HL-60/S4 (cell line): Measurements from ENCODE around the gene MEI1.
"Not testable (repeated sequence)": the region's sequence is repeated elsewhere in the genome, so short reads cannot be mapped to it uniquely, and the experiment has no call there.

Experiments
- in situ Hi-C: fragments of 300-500 bp; cut with MboI; formaldehyde crosslinking; loops from 2 replicates; pipeline ENCODE4 v1.14.3; 2022; ENCODE audit warnings: low sequenced_read_pairs

Gene MEI1

DNA sequence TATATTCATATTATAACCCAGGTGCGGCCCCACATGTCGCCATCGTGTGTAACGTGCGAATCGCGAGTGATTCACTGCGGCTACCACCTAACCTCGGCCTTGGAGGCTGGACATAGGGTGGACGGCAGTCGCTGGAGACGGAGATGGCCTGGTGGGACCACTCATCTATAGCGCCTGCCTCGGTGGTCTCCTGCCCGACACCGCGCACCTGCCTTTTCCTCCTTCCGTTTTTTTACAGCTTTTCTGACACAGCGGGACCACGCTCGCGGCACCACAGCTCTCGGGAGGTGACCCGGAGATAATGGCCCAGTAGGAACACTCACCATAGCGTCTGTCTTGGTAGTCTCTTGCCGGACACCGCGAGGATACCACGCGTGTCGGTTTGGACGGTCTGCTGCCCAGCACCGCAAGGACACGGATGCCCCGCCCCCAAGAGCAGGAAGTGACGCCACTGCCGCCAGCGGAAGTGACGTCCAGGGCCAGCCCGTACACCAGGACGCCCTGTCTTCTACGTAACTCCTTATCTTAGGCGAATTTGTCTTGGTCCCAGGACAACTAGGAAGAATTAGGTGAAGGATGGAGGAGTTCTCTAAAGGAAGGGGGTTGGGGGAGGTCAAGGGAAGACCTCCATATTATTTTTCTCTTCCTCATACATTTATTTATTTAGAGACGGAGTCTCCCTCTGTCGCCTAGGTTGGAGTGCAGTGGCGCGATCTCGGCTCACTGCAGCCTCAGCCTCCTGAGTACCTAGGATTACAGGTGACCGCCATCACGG, 17.1 kb upstream of the MEI1 start:
- in situ Hi-C loops, result loop anchor here (25.0 kb wide), 1 partner anchor 780 kb away; no protein-coding TSS in a partner anchor

DNA sequence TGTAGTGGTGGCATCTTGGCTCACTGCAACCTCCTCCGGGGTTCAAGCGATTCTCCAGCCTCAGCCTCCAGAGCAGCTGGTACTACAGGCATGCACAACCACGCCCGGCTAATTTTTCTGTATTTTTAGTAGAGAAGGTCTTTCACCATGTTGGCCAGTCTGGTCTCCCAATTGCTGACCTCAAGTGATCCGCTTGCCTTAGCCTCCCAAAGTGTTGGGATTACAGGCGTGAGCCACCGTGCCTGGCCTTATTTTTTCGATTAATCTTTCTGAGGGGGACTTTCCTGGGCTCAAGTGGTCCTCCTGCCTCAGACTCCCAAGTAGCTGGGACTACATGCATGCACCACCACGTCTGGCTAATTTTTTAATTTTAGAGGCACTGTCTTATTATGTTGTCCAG, 16.3 kb upstream of the MEI1 start:
- in situ Hi-C loops, result loop anchor here (25.0 kb wide), 1 partner anchor 779 kb away; no protein-coding TSS in a partner anchor

DNA sequence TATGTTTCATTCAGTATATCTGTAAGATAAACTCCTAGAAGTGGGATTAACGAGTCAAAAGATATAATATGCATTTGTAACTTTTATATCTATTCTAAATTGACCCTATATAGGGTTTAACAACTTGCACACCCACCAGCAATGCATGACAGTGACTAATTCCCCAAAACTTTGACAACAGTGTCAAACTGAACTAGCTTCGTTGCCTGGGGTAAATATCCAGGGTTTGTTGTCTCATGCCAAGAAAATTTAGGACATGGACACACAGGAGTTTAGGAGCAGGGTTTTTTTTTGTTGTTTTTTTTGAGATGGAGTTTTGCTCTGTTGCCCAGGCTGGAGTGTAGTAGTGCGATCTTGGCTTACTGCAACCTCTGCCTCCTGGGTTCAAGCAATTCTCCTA, 15.7 kb upstream of the MEI1 start:
- in situ Hi-C loops, result loop anchor here (25.0 kb wide), 1 partner anchor 779 kb away; no protein-coding TSS in a partner anchor

DNA sequence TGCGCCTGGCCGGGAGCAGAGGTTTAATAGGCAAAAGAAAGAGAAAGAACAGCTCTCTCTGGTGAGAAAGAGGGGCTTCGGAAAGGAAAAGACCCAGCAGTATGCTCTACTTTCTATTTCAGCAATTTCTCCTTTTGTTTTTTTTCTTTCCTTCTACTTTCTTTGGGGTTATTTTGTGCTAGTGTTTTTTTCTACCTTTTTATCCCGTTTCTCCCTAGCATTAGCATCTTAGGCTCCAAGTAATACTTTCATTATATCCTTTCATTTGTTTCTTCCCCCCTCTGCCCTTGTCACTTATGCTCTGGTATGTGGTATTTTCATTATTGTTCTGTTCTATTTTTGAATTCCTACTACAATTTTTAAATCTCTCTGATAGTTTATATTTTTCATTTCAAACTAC, 15.1 kb upstream of the MEI1 start:
- in situ Hi-C loops, result loop anchor here (25.0 kb wide), 1 partner anchor 778 kb away; no protein-coding TSS in a partner anchor

DNA sequence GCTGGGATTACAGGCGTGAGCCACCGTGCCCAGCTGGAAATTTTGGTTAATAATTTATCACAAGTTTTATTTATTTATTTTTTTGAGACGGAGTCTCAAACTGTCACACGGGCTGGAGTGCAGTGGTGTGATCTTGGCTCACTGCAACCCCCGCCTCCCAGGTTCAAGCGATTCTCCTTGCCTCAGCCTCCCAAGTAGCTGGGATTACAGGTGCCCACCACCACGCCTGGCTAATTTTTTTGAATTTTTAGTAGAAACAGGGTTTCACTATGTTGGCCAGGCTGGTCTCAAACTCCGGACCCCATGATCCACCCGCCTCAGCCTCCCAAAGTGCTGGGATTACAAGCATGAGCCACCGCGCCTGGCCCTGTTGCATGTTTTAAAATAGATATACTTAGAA, 12.4 kb upstream of the MEI1 start:
- in situ Hi-C loops, result loop anchor here (25.0 kb wide), 1 partner anchor 775 kb away; no protein-coding TSS in a partner anchor

DNA sequence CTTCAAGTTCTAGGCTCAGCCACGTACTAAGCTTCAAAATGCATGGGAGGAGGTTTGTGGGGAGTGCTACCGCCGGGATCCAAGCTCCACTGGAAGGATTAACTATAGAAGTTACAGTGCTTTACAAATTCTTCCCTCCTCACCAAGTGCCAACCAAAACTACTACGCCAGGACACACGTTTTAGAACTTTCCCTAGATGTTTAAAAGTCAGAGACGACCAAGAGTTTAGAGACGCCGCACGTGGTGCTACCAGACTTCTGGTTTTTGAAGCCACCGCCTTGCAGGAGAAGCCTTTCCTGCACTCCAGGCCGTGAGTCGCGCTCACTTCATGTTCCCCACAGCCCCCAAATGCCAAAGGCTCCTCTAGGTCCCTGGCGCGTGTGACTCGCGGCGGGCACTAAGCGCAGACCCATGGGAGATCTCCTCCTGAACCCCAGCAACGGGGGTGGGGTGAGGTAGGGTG, 11.4 kb upstream of the MEI1 start:
- in situ Hi-C loops, result loop anchor here (25.0 kb wide), 1 partner anchor 774 kb away; no protein-coding TSS in a partner anchor

DNA sequence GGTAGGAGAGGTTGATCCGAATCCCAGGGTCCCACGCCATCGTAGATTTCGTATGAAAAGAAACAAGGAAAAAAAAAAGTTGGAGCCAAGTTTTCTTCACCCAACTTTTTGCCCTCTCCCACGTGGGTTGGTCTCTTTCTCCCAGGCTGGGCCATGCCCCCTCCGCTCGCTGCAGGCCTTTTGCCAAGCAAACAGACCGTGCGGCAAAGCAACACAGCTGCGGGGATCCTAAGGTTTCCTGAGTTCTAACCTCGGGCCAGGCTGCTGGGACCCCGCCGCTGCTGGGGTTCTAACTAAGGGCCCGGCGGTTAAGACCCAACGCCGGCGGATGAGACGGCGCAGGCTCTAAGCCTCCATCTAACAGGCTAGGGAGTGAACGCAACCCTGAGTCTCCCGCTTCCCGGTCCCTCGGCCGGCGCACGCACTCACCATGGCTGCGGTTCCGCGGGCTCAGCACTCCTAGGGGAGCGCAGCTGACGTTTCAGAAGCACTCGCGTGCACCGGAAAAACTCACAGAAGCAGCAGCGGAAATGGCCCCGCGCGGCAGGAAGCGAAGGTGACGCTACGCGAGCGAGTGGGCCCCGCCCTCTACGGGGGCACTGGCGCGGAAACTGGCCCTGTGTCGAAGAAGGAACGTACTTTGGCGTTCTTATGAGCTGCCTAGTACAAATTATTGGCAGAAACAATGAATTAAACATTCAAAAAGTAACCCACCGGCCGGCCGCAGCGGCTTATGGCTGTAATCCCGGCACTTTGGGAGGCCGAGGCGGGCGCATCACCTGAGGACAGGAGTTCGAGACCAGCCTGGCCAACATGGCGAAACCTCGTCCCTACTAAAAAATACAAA, 10.7 kb upstream of the MEI1 start, which contains the start of gene SNU13:
Gene SNU13 (minus strand): TSS at position 503 of the 847 bp plus-strand sequence. CDS start 71 bp downstream, at position 432.
- in situ Hi-C loops, result loop anchor here (25.0 kb wide), 1 partner anchor 774 kb away; no protein-coding TSS in a partner anchor

DNA sequence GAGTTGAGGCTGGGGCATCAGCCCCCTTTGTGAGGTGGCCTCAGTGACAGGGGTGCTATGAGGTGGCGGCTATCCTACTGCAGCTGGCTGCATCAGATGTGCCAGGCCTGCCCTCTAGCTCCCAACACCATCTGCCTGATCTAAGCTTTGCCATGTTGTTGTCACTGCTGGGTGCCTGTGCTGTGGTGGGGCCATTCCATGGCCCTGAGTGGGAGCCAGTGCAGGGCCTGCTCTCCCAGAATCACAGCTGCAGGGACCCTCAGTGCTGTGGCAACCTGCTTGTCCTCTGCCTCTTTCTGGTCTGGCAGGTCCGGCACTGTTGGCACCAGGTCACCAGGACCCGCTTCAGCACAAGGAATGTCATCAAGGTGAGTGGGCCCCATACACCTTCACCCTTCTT, 8.8 kb upstream of the MEI1 start:
- in situ Hi-C loops, result loop anchor here (10.0 to 25.0 kb wide), 2 partner anchors 254 to 772 kb away; partner anchors contain the start of gene CENPM

DNA sequence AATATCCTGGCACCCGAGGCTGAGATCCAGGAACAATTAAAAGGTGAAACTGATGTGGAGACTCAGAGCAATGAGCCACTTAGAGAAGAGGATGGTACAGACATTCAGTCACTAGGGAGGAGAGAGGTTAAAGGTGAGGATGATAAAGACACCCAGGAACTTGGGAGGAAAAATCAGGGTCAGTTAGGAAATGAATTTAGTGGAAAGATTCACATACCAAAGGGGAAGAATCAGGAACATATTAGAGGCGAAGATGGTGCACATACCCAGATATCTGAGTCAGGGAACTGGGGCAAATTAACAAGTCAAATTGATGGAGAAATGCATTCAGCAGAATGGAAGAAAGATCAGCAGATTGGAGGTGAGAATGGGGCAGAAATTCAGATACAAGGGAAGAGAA, 4.1 kb upstream of the MEI1 start:
- in situ Hi-C loops, result loop anchor here (10.0 to 25.0 kb wide), 2 partner anchors 250 to 767 kb away; partner anchors contain the start of gene CENPM

DNA sequence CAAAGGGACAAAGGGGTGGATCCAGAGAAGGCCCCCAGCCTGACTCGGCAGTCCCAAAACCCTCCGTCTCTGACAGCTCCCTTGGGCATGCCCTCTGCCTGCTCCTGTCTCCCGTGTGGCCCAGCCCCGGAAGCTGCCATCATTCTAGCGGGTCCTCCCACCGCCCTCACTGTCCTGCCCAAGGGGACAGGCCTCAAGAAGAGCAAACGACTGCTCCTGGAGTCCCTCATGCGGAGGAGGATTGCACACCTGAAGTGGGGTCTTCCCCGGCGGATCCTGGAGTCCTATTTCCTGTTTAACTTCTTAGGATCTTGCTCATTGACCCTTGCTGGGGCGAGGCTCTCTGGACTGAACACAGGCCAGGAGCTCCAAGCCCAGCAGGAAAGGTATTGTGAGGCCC, 2.6 kb upstream of the MEI1 start:
- in situ Hi-C loops, result loop anchor here (10.0 to 25.0 kb wide), 2 partner anchors 248 to 766 kb away; partner anchors contain the start of gene CENPM

DNA sequence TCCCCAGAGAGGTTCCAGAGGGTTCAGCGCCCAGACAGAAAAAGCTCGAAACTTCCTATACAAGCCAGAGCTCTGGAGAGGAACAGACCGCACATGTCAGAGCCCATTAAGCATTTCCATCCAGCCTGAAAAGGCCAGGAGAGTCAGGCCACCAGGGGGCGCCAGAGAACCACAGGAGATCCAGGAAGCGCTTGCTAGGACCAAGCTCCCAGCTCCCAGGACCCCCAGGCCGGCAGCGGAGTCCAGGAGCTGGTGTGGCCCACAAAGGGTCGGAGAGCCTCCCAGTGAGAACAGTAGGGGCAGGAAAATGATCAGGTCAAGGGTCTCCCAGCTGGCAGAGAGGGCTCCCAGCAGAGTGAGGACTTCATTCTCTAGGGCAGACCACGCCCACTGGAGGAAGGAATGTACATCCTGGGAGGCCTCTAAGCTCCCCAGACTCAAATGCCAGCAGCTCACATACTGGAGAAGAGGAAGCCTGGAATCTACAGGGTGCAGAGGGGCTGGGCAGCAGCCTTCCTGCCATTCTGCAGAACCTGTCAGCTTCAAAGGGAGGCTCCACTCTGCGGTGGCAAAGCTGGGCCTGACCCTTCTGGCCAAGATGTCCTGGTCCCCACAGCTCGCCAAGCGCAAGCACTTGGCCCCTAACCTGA, 2.1 kb upstream of the MEI1 start:
- in situ Hi-C loops, result loop anchor here (10.0 to 25.0 kb wide), 2 partner anchors 248 to 765 kb away; partner anchors contain the start of gene CENPM

DNA sequence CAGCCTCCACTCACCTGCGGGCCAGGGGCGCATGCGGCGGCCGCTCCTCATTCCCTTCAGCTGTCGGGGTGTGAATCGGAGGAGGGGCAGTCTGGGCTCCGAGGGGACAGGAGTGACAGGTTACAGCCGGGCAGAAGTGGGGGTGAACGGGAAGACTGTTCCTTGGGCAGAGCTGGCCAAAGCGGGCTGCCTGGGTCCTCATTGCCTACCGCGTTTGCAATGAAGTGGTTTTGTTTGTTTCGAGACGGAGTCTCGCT, 733 bp downstream of the MEI1 start:
- in situ Hi-C loops, result no loop called here

DNA sequence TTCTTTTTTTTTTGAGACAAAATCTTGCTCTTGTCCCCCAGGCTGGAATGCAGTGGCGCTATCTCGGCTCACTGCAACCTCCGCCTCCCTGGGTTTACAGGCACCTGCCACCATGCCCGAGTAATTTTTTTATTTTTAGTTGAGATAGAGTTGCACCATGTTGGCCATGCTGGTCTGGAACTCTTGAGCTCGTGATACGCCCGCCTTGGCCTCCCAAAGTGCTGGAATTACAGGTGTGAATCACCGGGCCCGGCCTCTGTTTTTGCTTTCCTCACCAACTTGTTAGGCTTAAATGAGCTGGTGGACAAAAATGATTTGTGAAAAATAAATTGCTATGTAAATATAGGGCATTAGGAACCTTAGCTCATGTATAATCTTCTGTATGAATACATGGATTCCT, 3.5 kb downstream of the MEI1 start:
- in situ Hi-C loops, result no loop called here

DNA sequence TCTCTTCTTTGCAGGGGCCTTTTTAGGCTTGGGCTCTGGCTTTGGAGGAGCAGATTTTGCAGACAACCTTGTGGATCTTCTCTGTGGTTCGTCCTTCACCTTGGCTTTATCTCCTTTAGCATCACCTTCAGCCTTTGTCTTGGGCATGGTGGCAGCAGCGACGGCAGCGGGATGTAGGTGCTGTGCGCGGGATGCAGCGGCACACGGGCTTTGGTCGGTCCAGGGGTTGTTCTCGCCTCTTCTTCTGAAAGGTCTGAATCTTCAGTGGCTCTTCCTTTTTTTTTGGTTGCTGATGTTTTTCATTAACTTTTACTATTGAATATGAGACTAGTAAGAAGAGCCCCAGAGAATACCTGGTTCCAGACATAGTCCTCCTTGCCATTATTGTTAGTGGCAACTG, 10.0 kb downstream of the MEI1 start:
- in situ Hi-C loops, result no loop called here

DNA sequence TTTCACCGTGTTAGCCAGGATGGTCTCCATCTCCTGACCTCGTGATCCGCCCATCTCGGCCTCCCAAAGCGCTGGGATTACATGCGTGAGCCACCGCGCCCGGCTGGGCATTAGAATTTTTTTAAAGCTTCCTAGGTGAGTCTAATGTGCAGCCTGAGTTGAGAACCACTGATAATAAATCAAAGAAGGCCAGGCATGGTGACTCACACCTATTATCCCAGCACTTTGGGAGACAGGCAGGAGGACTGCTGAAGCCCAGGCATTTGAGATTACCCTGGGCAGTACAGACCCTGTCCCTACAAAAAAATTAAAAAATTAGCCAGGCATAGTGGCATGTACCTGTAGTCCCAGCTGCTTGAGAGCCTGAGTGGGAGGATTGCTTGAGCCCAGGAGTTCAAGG, 13.7 kb downstream of the MEI1 start:
- in situ Hi-C loops, result no loop called here

DNA sequence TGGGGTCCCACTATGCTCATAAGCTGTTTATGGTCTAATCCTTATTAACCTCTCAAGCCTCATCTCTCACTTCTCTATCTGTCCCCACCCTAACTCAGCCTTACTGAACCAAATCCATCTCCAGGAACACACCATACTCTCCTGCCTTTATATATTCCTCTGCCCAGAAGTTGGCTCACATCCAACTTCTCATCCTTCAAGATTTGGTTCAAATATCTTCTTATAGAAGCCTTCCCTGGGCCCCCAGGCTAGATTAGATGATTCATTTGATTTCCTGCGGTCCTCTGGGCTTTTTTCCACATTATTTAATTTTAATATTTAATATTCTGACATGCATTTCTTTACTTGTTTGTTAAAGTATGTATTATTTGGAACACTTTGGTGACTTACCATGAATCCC, 23.2 kb downstream of the MEI1 start:
- in situ Hi-C loops, result no loop called here

DNA sequence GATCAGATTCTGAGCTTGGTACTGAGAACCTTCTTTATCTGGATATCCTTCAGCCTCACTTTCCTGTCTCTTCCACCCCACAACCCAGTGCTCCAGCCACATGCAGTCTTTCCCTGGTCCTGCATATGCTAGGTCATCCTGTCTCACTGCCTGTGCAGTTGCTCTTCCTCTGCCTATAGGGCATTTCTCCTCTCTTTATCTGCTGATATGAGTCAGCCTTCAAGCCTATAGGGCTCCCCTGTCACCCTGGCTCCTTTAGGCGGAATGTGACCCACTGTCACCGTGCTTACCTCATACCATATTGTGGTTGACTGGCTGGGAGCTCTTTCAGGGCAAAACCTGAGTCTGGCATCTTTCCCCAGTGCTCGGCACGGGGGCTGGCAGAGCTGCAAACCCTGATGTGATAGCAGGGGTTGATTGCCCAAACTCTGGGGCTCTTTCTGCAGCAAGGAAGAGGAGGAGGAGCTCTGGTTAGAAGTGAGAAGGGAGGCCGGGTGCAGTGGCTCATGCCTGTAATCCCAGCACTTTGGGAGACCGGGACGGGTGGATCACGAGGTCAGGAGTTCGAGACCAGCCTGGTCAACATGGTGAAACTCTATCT, 26.3 kb downstream of the MEI1 start:
- in situ Hi-C loops, result no loop called here

DNA sequence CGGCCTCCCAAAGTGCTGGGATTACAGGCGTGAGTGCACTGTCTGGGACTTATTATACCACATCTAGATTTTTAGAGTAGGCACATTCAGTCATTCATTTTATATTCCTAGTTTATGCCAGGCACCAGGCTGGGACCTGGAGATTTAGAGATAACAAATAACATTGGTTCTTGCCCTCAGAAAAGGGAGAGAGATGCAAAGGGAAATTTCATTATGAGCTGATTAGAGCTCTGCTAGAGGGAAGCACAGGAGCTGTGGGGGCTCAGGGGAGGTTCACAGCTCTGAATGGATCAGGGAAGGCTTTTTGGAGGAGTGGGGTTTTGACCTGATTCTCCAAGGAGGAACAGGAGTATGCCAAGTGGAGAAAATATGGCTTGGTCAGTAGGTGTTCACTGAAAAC, 32.3 kb downstream of the MEI1 start:
- in situ Hi-C loops, result no loop called here

DNA sequence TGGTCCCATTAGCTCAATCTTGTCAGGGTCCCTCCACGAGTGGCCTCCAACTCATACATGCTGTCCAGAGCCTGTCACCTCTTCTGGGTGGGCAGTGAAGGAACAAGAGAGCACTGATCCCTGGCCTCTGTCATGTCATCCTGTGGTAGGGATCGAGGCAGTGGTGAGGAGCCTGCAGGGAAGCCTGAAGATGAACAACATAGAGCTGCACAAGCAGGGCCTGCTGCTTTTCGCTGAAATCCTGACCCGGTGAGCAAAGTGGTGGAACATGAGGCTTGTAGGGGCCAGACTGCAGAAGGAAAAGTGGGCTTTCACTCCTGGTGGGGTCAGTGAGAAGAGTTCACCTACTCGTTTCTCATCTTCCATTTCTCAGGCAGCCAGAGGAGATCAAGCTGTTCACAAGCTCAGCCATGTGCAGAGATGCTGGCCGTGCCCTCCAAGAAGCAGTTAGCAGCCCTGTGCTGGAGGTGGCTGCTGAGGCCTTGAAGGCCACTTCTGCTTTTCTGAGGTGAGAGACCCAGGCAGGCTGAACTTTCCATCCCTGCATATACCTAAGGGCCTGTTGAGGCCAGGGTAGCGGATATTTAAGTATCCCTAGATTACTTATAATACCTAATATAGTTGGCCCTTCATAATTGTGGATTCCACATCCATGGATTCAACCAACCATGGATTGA, 32.9 kb downstream of the MEI1 start:
- in situ Hi-C loops, result no loop called here

DNA sequence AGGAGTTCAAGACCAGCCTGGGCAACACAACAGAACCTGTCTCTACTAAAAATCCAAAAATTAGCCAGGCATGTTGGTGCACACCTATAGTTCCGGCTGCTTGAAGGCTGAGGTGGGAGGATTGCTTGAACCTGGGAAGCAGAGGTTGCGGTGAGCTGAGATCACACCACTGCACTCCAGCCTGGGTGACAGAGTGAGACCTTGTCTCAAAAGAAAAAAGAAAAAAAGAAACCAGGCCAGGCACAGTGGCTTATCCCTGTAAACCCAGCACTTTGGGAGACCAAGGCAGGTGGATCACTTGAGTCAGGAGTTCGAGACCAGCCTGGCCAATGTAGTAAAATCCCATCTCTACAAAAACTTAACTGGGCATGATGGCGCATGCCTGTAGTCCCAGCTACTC, 33.9 kb downstream of the MEI1 start:
- in situ Hi-C loops, result not testable (repeated sequence)
